OCI-M2 (cell line): Measurements from ENCODE around the gene PDE4D.

Experiments
- DNase-seq: peaks from one replicate; lab custom pipeline; 2025; ENCODE audit not compliant: unreplicated experiment; lab: John Stamatoyannopoulos, UW

PDE4D gene

GRCh38 chr5:59193616-59194319 lies 699.8 kb downstream of the PDE4D start:
- no peak for DNase-seq

GRCh38 chr5:59190746-59191145 lies 702.8 kb downstream of the PDE4D start:
- no peak for DNase-seq

GRCh38 chr5:59189472-59190244 lies 703.9 kb downstream of the PDE4D start:
- no peak for DNase-seq

- DNase-seq = no peak
Measured at GRCh38 chr5:59188419-59189225, 704.9 kb downstream of the PDE4D start.

GRCh38 chr5:59187857-59188256 lies 705.7 kb downstream of the PDE4D start:
- DNase-seq = no peak

GRCh38 chr5:59186623-59187022 lies 706.9 kb downstream of the PDE4D start:
- no peak for DNase-seq

- DNase-seq = no peak
Measured at GRCh38 chr5:59185757-59186385, 707.7 kb downstream of the PDE4D start.

- no peak for DNase-seq
Measured at GRCh38 chr5:59184769-59185168, 708.8 kb downstream of the PDE4D start.

- no peak for DNase-seq
Measured at GRCh38 chr5:59182760-59183159, 710.8 kb downstream of the PDE4D start.

- DNase-seq = no peak
Measured at GRCh38 chr5:59180515-59180914, 713.0 kb downstream of the PDE4D start.

GRCh38 chr5:59179704-59180103 lies 713.8 kb downstream of the PDE4D start:
- DNase-seq = no peak

- no peak for DNase-seq
Measured at GRCh38 chr5:59178482-59178881, 715.0 kb downstream of the PDE4D start.

- DNase-seq = no peak
Measured at GRCh38 chr5:59178071-59178470, 715.5 kb downstream of the PDE4D start.

GRCh38 chr5:59177644-59178043 lies 715.9 kb downstream of the PDE4D start:
- no peak for DNase-seq

- no peak for DNase-seq
Measured at GRCh38 chr5:59174248-59174844, 719.2 kb downstream of the PDE4D start.

- no peak for DNase-seq
Measured at GRCh38 chr5:59173578-59173977, 719.9 kb downstream of the PDE4D start.

GRCh38 chr5:59171131-59171530 lies 722.4 kb downstream of the PDE4D start:
- DNase-seq = no peak

GRCh38 chr5:59169768-59170150 lies 723.8 kb downstream of the PDE4D start:
- DNase-seq = no peak

- no peak for DNase-seq
Measured at GRCh38 chr5:59169081-59169767, 724.3 kb downstream of the PDE4D start.

- no peak for DNase-seq
Measured at GRCh38 chr5:59168067-59168466, 725.5 kb downstream of the PDE4D start.
